ENCODE results near the gene HNRNPH3.

DNA sequence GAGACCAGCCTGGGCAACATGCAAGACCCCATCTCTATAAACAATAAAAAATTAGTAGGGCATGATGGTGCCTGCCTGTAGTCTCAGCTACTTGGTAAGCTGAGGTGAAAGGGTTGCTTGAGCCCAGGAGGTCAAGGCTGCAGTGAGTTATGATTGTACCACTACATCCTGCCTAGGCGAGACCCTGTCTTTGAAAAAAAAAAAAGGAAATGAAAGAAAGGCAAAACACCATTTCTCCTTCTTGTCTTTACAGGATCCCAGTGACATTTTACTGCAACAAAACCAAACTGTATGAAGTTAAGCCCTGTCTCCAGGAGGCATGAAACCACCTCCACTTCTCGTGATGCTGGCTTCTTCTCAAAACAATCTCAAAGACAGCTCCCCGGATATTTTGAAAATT is 30.7 kb downstream of the HNRNPH3 start:
- TF ChIP-seq, protein P1, sequence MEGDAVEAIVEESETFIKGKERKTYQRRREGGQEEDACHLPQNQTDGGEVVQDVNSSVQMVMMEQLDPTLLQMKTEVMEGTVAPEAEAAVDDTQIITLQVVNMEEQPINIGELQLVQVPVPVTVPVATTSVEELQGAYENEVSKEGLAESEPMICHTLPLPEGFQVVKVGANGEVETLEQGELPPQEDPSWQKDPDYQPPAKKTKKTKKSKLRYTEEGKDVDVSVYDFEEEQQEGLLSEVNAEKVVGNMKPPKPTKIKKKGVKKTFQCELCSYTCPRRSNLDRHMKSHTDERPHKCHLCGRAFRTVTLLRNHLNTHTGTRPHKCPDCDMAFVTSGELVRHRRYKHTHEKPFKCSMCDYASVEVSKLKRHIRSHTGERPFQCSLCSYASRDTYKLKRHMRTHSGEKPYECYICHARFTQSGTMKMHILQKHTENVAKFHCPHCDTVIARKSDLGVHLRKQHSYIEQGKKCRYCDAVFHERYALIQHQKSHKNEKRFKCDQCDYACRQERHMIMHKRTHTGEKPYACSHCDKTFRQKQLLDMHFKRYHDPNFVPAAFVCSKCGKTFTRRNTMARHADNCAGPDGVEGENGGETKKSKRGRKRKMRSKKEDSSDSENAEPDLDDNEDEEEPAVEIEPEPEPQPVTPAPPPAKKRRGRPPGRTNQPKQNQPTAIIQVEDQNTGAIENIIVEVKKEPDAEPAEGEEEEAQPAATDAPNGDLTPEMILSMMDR (IDR thresholded peaks at IDR 0.05; ENCODE audit: insufficient read depth, low read length), result no peak
- no peak for TF ChIP-seq POLR2AphosphoS5 (IDR thresholded peaks at IDR 0.05; ENCODE audit: low read depth)
- no peak for TF ChIP-seq SPI1 (IDR thresholded peaks at IDR 0.05; ENCODE audit: borderline replicate concordance, low read depth)
- TF ChIP-seq, protein P2, sequence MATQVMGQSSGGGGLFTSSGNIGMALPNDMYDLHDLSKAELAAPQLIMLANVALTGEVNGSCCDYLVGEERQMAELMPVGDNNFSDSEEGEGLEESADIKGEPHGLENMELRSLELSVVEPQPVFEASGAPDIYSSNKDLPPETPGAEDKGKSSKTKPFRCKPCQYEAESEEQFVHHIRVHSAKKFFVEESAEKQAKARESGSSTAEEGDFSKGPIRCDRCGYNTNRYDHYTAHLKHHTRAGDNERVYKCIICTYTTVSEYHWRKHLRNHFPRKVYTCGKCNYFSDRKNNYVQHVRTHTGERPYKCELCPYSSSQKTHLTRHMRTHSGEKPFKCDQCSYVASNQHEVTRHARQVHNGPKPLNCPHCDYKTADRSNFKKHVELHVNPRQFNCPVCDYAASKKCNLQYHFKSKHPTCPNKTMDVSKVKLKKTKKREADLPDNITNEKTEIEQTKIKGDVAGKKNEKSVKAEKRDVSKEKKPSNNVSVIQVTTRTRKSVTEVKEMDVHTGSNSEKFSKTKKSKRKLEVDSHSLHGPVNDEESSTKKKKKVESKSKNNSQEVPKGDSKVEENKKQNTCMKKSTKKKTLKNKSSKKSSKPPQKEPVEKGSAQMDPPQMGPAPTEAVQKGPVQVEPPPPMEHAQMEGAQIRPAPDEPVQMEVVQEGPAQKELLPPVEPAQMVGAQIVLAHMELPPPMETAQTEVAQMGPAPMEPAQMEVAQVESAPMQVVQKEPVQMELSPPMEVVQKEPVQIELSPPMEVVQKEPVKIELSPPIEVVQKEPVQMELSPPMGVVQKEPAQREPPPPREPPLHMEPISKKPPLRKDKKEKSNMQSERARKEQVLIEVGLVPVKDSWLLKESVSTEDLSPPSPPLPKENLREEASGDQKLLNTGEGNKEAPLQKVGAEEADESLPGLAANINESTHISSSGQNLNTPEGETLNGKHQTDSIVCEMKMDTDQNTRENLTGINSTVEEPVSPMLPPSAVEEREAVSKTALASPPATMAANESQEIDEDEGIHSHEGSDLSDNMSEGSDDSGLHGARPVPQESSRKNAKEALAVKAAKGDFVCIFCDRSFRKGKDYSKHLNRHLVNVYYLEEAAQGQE (IDR thresholded peaks at IDR 0.05; ENCODE audit: insufficient replicate concordance, low read depth), result no peak
- TF ChIP-seq GABPA (IDR thresholded peaks at IDR 0.05; ENCODE audit: low read depth), result no peak
